Stimulated activated CD8-positive, alpha-beta memory T cell treated with anti-CD3 and anti-CD28 coated beads, Interleukin-7, amount 100 ng/mL, for 4 hours (primary cell): Measurements from ENCODE around the gene DRG2.

ENCODE experiments used
- DNase-seq, 2 donors: peaks; one replicate each; pipeline ENCODE4 v3.0.0-alpha.2; 2020; ENCODE audit warnings: low read depth in 2 of 2

DRG2 gene

DNA sequence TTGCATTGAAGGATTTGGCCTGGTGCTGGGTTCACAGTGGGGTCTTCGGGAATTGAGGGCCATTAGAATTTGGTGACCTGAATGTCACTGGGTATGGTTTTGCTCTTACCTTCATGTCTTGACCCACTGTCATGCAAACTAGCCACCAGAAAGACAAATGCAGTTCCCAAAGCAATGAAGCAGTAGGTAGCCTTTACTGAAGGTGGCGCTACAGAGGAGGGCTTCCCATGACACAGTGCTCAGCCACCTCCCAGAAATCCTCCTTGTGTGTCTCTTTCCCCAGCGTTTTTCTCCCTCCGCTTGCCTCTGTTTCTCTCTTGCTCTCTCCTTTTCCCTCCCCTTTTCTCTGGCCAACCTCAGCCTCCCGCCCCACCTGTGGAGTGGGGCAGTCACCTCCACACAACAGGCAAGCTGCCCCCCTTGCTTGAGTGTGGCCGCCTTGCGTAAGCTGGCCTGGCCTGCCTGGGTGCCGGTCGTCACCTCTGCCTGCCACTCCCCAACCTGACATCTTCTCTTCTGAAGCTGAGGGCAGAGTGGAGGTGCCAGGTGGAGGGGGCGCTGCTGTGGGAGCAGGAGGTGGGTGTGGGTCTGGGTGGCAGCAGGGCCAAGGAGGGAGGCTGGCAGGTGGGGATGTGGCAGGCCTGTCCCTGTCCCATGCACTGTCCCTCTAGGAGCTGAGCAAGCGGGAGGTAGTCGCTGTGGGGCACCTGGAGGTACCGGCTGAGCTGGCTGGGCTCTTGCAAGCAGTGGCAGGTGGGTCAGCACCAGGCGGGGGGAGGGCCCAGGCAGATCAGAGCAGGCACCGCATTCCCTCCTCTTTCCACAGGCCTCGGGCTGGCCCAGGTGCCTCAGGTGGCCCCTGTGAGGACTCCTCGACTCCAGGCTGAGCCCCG lies 55.5 kb downstream of the DRG2 start:
- no peak for DNase-seq

DNA sequence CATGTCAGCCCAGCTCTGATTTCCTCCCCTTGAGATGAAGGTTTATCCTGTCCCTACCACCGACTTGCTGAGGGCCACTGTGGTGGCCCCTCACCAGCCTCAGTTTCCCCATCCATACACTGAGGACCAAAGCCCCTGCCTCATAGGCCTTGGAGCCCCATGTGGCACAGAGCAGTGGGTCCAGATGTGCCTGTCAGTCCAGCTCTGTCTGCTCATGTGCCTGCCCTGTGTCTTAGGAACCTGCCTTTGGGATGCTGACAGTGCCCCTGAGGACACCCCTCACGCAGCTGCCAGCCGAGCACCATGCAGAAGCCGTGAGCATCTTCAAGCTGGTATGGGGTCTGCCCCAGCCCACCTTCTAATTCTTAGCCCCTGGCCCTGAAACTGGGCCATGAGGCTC lies 56.5 kb downstream of the DRG2 start:
- no peak for DNase-seq

DNA sequence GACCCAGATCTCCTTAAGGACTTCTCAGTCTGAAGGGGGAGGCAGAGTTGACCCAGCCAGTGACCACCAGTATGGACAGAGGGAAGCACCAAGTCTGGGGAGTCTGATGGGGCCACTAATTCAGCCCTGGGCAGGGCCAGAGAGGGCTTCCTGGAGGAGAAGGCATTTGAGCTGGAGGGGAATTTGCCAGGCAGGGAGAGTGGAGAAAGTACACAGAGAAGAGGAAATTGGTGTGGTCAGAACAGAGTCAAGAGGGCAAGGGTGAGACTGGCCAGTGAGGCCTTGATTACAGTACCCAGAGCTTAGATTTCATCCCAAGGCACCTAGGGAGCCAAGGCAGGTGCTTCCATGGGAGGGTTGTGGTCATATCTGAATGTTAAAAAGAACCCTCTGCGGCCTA lies 57.1 kb downstream of the DRG2 start:
- no peak for DNase-seq

DNA sequence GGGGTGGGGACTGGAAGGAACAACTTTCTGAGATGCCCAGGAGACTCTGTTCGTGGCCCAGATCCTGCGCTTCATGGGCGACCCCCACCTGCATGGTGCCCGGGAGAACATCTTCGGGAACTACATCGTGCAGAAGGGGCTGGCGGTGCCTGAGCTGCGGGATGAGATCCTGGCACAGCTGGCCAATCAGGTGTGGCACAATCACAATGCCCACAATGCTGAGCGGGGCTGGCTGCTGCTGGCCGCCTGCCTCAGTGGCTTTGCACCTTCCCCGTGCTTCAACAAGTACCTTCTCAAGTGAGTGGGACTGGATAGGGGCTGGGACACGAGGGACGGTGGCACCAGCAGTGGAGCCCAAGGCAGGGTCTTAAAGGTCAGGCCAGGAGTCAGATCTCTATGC lies 58.1 kb downstream of the DRG2 start:
- no peak for DNase-seq

DNA sequence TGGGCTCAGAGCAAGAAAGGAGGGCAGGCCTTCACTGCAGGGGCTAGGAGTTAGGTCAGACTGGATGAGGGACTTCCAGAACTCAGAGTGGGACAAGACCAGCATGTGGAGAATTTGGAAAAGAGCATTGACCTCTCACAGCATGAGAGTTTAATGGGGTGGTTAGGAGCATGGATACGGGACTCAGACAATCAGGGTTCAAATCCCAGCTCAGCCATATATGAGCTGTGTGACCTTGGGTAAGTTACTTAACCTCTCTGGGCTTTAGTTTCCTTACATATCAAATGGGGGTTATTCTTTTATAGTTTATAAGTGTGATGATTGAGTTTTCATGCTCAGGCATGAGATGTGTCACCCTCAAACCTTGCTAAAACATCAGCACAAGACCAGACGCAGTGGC lies 58.5 kb downstream of the DRG2 start:
- DNase-seq = no peak

DNA sequence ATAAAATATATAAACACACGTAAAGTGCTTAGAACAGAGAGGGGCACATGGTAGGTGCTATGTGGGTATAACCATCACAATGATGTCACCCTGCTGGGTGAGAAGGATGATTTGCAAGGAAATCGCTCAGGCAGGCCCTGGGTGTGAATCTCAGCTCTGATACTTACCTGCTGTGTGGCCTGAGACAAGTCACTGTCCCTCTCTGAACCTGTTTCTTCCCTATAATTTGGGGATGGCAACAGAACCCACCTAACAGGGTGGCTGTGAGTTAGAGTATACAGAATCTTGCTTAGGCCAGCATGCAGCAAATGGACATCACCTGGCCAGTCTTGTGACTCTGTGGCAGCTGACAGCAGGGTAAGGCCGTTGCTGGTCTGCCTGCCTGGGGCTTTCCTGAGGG lies 59.2 kb downstream of the DRG2 start:
- DNase-seq = no peak

DNA sequence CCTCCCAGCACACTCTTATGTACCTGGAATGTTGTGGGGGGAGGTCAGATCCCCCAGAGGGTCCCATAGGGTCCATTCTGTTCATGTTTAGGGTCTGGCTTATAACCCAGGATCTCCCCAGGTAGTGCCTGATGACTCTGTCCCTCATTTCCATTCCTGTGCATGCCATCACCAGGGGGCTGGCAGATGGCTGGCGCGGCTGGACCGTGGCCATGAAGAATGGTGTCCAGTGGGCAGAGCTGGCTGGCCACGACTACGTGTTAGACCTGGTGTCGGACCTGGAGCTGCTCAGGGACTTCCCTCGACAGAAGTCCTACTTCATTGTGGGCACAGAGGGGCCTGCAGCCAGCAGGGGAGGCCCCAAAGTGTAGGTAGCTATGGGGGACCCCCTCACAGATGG lies 60.8 kb downstream of the DRG2 start:
- DNase-seq = no peak

DNA sequence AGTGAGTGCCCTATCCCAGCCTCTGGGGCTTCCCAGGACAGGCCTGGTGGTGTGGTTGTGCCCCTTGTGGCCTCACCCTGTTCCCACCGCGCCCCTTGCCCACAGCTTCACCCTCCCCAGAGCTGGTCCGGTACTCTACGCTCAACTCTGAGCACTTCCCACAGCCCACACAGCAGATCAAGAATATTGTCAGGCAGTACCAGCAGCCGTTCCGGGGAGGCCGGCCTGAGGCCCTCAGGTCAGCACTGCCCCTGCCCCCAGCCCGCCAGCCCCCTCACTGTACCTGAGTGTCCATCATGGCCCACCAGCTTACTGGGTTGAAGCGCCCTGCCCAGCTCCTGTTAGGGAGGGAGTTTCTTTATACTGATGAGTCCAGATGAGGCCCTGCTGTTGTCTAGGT lies 63.5 kb downstream of the DRG2 start:
- no peak for DNase-seq

DNA sequence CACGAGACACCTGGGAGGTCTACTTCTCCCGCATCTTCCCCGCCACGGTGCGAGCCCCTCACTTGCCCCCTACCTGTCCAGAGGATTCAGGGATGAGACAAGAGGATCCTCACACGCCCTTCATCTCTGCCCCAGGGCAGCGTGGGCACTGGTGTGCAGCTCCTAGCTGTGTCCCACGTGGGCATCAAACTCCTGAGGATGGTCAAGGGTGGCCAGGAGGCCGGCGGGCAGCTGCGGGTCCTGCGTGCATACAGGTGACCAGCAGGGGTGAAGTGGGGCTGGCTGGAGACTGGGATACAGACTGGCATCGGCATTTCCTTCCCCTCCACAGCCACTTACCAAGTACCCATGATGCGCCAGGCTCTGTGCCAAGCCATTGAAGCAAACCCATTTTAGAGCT lies 67.4 kb downstream of the DRG2 start:
- DNase-seq = no peak

DNA sequence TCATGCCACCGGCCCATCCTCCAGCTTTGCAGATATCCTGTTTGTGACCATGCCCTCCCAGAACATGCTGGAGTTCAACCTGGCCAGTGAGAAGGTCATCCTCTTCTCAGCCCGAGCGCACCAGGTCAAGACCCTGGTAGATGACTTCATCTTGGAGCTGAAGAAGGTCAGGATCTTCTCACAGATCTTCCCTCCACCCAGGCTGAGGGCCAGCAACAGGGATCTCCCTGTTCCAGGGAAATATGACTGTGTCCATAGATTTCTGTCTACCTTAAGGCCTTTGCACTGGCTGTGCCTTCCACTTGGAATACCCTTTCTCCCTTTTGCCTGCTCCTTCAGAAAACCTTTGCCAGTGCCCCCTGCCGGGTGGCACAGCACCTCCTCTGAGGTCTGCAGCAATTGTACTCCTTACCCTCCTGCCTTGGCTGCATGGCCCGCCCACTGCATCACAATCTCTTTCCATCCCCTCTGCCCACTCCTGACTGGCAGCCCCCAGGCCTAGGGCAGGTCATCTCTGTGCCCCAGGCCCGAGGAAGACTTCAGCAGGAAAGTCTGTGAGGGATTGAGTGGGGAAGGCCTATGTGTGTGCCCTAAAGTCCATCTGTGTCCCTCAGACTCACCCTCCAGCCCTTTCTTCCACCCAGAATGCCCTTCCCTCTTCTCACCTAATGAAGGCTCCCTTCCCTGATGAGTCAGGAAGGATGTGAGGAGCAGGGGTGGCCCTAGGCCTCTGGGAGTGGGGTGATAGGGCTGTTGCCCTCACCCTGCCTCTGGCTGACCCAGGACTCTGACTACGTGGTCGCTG lies 68.6 kb downstream of the DRG2 start:
- DNase-seq = no peak

DNA sequence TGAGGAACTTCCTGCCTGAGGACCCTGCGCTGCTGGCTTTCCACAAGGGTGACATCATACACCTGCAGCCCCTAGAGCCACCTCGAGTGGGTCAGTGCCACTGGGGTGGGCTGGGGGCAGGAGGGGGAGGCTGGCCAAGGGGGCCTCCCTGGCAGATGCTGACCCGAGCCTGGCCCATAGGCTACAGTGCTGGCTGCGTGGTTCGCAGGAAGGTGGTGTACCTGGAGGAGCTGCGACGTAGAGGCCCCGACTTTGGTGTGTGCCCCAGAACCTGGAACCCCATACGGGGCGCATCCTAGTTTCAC lies 69.2 kb downstream of the DRG2 start:
- no peak for DNase-seq
